Esophagus muscularis mucosa (tissue), 4 donors: ENCODE results near the gene ANKRD13B.

Source experiments
- EP300 ChIP-seq: sonication (generic); formaldehyde crosslinking; IDR thresholded peaks from one replicate; pipeline ENCODE4 v1.6.1; 2017; ENCODE audit warnings: antibody characterized with exemption
- POLR2A ChIP-seq: fragments of 450-650 bp; IDR thresholded peaks from one replicate; pipeline ENCODE4 v1.6.1; 2017; ENCODE audit warnings: antibody characterized with exemption, moderate library complexity, mild to moderate bottlenecking, low read depth
- POLR2AphosphoS5 ChIP-seq, 2 donors: sonication (generic); formaldehyde crosslinking; IDR thresholded peaks; one replicate each; pipeline ENCODE4 v1.6.1; 2017; ENCODE audit warnings: antibody characterized with exemption in 2 of 2
- TF ChIP-seq, protein P1 (sequence below), 3 experiments: fragments of 200-600 bp in 2 of 3; fragments of 450-650 bp in 1 of 3; sonication (generic) in 2 of 3; IDR thresholded peaks; one replicate each; pipeline ENCODE4 v1.5.1; 2017 to 2019; ENCODE audit warnings: antibody characterized with exemption in 3 of 3, mild to moderate bottlenecking in 2 of 3, moderate library complexity in 1 of 3

DNA sequence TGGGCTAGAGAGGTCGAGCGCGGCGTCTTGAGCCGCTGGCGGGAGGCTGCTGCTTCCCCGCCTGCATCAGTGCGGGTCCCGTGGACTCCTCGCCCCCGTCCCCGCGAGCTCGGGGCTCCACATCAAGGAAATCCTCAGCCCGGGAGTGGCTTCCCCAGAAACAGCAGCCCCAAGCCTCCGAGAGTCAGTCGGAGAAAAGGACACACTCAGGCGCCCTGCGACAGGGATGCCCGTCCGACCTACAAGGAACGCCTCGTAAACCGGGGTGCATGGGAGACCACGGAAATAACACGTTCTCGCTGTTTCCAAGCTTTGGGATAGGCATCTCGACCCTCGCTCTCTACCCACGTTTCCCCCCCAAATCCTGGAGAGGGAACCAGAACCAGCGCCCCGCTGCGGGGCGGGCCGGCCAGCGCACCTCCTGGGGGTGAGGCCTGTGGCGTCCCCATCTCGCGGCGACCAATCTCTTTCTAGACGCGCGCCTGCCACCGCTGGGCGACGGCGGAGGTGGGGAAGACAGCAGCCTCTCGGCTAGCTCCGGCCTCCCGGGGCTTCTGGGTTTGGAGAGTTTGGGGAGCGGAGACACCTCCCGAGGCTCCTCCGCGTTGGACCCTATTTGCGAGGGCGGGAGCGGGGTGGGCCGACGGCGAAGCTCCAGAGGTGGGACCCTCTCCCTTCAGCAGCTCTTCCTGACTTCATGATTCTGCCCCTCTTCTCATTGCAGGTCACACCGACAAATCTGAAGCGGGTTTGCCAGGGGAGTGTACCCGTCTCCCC lies 25.2 kb upstream of the ANKRD13B start:
- TF ChIP-seq POLR2A (no peak), EP300 (no peak), POLR2AphosphoS5 (IDR thresholded peaks at IDR 0.05) (no peak)
- TF ChIP-seq, protein P1, sequence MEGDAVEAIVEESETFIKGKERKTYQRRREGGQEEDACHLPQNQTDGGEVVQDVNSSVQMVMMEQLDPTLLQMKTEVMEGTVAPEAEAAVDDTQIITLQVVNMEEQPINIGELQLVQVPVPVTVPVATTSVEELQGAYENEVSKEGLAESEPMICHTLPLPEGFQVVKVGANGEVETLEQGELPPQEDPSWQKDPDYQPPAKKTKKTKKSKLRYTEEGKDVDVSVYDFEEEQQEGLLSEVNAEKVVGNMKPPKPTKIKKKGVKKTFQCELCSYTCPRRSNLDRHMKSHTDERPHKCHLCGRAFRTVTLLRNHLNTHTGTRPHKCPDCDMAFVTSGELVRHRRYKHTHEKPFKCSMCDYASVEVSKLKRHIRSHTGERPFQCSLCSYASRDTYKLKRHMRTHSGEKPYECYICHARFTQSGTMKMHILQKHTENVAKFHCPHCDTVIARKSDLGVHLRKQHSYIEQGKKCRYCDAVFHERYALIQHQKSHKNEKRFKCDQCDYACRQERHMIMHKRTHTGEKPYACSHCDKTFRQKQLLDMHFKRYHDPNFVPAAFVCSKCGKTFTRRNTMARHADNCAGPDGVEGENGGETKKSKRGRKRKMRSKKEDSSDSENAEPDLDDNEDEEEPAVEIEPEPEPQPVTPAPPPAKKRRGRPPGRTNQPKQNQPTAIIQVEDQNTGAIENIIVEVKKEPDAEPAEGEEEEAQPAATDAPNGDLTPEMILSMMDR (IDR thresholded peaks at IDR 0.05) = peak; percentile 29 to 58 (median 33)
